ENCODE results near the gene STAG1.

STAG1 gene

DNA sequence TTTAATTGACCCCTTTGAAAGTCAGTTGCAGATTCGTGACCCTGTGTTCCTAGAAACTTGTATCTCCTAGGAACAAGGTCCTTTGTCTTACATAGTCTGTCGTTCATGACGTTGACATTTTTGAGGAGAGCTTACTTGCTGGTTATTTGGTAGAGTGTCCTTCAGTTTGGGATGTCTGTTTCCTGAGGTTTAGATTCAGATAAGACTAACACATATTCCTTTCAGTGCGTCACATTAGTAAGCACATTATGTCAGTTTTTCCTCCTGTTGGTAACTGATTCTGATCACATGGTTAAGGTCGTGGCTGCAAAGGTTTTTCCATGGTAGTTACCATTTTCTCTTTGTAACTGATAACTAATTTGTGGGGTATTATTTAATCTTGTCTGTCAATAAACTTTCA, 421.3 kb downstream of the STAG1 start:
- DNase-seq (ENCODE audit: low read depth in 2 of 2), result no peak

DNA sequence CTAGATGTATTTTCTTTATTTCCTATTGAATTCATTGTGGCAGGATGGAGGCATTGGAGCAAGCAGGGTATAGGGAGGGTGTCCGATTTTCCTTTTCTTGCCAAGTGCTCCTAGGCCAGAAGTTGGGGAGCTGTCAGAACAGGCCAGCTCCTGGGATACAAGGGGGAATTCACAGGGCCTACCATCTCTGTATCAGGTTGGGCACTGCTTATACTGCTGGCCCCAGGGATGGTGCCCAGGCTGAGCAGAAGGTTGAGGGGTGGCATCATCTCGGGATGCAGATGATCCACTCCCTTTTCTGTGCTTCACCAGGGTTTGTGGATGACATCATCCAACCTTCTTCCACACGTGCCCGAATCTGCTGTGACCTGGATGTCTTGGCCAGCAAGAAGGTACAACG, 422.6 kb downstream of the STAG1 start:
- DNase-seq (ENCODE audit: low read depth in 2 of 2), result no peak

DNA sequence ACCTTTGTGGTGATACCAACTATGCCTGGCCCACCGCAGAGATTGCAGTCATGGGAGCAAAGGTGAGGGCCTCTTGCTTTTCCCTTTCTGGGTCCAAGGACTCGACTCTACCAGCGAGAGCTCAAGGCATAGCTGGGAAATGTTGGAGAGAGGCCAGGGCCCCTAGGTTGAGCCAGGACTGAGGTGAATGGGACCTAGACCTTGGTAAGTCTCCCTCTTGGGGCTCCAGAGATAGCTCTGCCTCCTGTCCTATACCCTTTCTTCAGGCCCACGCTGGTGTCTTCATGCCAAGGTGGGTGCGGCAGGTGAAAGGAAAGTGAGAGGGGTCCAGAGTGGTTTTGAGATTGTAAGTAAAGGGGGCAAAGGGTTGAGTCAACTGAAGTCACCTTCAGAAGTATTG, 424.5 kb downstream of the STAG1 start:
- no peak for DNase-seq (ENCODE audit: low read depth in 2 of 2)

DNA sequence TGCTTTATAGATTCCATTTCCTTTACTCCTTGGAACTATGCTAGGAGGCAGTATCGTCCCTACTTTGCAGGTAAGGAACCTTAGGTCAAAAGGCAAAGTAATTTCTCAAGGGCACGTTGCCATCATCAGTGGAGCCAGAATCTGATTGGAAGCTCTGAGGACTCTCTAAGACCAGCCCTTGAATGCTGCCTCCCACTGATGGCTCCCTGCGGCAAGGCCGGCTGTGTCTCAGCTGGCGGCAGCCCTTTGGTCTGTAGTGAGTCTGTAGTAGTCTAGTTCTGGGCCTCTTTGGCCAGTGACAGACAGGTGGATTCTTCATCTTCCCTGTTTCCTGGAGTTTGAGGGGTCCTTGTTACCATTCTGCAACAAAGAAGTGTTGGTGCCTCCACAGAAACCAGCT, 425.9 kb downstream of the STAG1 start:
- DNase-seq (ENCODE audit: low read depth in 2 of 2), result no peak

DNA sequence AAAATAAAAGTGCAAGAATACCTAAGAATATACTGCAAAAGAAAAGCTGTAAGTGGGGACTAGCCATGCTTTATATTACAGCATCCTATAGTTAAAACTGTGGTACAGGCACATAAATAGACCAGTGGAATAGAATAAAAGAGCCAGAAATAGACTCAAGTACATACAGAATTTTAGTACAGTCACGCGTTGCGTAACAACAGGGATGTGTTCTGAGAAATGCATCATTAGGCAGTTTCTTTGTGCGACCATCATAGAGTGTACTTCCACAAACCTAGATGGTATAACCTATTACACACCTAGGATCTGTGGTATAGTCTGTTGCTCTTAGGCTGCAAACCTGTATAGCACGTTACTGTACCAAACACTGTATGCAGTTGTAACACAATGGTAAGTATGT, 440.2 kb downstream of the STAG1 start:
- no peak for DNase-seq (ENCODE audit: low read depth in 2 of 2)

DNA sequence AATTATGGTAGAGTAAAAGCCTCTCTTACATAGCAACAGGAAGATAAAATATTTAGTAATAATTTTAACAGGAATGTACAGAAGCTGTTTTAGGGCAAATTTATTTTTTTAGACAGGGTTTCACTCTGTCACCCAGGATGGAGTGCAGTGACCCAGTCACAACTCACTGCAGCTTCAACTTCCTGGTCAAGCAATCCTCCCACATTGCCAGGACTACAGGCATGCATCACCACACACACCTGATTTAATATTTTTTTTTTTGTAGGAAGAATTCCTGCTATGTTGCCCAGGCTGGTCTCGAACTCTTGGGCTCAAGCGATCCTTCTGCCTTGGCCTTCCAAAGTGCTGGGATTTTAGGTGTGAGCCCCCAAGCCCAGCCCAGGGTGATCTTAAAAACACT, 440.9 kb downstream of the STAG1 start:
- no peak for DNase-seq (ENCODE audit: low read depth in 2 of 2)

DNA sequence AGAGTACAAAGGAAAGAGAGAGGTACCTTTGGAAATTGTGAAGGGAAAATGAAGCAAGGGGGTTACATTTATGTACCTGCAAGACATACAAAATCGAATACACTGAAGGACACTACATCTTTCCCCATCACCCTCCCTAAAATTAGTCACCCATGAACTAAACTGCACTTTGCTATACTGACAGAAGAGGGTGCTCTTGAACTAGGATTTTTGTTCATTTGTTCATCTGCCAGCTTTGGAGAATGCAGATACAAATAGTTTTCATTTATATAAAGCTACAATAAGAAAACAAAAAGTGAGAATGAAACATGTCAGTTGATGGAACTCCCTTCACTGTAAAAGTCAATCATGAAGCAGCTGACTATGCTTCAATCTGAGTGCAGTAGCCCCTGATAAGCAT, 446.3 kb downstream of the STAG1 start:
- DNase-seq (ENCODE audit: low read depth in 2 of 2), result no peak

DNA sequence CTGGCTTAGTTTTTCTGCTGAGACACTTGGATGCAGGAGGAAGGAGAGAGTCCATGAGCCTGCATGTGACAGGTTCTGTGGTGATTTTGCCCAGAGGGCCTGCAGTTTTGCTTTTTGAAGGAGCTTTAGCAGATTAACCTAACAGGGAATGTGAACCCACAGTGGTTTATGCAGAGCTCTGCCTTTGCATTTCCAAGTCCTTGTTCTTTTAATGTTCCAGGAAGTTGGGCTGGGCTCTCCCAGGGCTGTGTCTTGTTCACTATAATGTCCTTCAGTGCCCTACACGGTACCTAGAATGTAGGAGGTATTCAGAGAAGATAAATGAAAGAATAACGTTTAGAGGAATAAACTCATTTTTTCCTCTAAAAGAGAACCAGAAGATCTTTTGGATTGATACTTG, 451.7 kb downstream of the STAG1 start:
- DNase-seq (ENCODE audit: low read depth in 2 of 2), result no peak

DNA sequence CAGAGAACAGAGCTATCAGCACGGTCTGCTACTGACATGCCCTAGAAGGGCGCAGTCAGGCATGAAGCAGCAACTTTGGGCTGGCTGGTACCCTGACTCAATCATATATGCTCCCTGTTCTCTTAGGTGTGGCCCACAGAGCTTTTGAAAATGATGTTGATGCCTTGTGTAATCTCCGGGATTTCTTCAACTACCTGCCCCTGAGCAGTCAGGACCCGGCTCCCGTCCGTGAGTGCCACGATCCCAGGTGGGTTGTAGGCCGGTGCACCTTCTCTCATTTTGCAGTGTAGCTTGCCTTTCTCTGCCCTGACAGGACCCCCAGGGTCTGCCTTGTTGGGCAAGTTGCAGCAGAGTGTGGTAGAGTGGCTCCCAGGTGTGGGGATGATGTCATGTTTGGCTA, 454.4 kb downstream of the STAG1 start:
- DNase-seq (ENCODE audit: low read depth in 2 of 2), result no peak

DNA sequence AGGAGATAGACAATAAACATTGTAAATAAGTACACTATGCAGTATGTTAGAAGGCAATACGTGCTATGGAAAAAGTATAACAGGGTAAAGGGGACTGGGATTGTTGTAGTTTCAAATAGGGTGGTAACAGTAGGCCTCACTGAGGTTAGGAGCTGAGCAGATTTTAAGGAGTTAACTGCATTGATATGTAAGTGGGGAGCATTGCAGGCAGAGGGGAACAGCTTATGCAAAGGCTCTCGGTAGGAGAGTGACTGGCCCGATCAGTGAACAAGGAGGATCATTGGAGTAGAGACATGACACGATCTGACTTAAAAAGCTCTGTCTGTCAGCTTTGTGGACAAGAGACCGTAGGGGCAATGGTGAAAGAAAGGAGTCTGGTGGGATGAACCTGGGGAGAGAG, 455.2 kb downstream of the STAG1 start:
- no peak for DNase-seq (ENCODE audit: low read depth in 2 of 2)

DNA sequence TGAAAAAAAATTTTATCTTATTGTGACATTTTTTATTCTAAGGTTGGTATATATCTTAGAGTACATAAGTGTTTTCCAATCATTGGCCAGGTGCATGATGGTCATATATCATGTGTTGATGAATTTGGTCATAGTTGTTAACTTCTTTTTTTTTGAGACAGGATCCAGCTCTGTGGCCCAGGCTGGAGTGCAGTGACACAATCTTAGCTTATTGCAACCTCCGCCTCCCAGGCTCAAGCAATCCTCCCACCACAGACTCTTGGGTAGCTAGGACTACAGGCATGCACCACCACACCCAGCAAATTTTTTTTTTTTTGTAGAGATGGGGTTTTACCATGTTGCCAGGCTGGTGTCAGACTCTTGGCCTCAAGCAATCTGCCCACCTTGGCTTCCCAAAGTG, 458.0 kb downstream of the STAG1 start:
- DNase-seq (ENCODE audit: low read depth in 2 of 2), result no peak

DNA sequence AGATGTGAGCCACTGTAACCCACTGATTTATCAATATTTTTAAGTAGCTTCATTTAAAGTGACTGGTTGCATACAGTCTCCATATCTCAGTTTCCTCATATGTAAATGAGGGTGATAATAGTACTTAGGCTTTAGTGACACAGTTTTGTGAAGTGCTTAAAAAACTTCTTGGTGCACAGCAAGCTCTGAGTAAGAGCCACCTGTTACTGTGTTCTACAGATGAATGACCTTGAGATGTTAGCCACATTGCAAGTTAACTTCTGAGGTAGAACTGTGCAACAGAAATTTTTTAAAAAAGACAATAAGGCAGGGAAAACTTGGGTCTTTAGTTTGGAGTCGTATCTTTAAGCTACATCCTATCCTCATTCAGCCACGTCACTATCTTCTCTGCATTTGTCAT, 458.9 kb downstream of the STAG1 start:
- no peak for DNase-seq (ENCODE audit: low read depth in 2 of 2)

DNA sequence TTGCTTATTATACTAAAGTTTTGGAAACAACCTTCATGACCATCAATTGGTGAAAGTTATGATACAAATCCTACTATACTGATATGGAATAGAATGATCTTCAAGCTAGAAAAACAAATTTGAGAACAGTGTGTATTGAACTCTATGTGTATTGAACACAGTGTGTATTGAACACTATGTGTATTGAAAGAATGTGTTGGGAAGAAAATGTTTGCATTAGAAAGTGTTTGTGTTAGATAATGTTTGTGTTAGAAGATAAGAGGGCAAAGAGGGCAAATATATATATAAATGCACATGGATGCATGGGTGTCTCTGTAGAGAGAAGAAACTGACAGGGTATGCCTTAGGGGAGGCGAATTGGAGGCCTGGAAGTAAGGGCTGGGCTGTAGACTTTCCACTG, 459.7 kb downstream of the STAG1 start:
- no peak for DNase-seq (ENCODE audit: low read depth in 2 of 2)

DNA sequence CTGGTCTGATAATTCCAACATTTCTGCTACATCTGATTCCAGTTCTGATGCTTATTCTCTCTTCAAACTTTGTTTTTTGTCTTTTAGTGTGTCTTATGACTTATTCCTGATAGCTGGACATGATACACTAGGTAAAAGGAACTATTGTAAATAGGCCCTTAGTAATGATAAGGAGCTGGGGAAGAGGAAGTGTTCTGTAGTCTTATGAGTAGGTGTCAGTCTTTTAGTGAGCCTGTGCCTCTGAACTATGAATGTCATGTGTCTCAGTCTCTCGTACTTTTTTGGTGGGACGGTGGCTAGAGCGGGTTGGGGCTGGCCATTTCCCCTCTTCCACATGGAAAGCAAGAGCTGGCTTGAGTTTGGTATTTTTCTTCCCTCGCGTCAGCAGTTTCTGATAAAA, 460.9 kb downstream of the STAG1 start:
- DNase-seq (ENCODE audit: low read depth in 2 of 2), result no peak
